Measurements from ENCODE around the gene RTP5.

Gene RTP5

DNA sequence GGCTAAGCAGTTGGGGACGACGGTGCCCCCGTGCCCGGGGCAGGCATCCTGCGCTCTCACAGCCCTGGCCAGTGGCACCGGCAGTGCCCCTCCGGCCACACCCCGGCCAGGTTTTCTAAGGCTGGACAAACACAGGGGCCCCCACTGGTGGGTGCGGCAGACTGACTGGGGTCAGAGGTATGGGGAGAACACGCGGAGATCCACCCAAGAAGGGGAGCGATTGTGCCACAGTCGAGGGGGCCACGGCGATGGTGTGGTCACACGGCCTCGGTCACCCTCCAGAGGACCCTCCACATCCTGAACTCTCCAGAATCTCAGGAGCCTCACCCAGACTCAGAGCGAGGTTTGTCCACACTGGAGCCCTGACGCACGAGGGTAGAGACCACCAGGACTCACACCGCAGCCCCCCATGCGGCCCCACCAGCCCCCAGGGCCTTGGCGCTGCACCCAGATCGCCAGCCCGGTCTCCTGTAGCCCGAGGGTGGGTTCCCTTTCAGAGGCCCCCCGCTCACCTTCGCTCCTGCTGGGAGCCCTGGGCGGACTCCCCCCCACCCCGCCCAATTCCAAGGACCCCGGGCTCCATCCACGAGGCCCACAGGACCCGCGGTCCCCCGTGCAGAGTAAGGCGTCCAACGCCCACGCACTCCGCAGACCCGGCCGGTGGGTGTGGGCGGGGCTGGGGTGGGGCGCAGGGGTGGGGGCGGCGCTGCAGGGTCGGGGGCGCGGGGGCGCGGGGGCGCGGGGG, 26.0 kb upstream of the RTP5 start:
- no peak for DNase-seq (ENCODE audit: low read depth)

DNA sequence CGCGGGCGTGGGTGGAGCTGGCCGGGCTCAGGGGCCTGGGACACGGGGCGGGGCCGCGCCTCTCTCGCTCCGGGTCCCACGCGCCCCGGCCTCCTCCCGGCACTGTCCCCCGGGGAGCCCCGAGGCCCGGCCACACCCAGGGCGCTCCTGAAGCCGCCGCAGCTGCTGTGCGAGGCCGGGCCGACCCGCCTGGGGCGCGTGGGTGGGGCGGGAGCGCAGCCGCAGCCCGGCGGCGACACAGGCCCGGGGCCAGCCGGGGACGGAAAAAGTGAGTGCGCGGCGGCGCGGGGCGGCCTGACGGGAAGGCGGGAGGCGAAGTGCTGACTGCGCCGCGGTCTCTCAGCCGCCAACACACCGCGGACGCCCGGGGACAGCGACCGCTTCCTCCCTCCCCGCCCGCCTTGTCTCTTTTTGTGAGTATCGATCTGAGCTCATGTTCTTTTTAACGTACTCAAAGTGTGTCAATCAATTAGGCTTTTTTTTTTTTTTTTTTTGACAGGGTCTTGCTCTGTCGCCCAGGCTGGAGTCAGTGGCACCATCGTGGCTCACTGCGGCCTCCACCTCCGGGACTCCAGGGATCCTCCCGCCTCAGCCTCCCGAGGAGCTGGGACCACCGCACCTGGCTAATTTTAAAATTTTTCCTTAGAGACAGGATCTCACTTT, 25.3 kb upstream of the RTP5 start:
- DNase-seq (ENCODE audit: low read depth): peak; percentile 64

DNA sequence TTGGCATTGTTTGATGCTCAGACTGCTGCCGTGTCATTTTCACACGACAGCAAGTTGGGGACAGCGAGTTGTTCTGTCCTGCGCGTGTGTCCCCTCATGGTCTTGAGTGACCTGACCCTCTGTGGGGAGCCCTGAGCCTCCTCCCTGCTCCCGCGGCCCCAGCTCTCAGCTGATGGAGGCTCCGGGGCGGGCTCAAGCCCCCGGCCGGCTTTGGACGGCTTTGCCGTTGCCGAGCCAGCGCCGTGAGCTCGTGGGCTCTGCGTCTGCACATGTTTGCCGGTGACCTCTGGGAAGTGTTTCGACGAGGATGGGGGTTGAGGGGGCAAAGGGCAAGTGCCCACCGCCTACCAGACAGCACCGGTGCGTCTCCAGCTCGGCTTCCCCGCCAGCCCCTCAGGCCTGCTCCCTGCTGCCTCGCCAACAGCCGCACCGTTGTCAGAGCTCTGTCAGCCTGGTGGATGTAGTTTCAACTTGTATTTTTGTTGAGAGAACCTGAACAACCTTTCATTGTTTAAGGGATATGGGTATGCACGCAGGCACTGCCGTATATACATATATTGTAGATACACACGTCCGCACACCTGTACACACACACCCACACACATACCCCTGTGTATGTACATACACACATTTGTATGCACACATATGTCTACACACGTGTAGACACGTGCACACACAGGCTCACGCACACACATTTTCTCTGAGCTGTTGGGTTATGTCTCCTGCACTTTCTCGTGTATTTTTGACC, 24.5 kb upstream of the RTP5 start:
- DNase-seq (ENCODE audit: low read depth): no peak

DNA sequence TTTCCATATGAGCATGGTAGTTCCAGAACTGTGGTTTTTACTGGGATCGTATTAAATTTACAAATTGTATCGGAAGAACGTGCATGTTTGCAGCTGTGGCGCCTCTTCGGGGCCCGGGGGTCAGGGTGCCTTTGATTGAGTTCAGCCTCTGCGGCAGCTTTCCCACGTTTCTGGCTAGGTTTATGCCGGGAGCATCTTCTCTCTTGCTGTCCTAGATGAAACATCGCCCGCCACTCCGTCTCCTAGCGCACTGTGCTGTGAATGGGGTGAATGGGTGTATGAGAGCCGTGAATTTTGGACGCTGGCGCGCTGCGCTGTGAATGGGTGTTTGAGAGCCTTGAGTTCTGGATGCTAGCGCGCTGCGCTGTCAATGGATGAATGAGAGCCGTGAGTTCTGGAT, 23.1 kb upstream of the RTP5 start:
- no peak for DNase-seq (ENCODE audit: low read depth)

DNA sequence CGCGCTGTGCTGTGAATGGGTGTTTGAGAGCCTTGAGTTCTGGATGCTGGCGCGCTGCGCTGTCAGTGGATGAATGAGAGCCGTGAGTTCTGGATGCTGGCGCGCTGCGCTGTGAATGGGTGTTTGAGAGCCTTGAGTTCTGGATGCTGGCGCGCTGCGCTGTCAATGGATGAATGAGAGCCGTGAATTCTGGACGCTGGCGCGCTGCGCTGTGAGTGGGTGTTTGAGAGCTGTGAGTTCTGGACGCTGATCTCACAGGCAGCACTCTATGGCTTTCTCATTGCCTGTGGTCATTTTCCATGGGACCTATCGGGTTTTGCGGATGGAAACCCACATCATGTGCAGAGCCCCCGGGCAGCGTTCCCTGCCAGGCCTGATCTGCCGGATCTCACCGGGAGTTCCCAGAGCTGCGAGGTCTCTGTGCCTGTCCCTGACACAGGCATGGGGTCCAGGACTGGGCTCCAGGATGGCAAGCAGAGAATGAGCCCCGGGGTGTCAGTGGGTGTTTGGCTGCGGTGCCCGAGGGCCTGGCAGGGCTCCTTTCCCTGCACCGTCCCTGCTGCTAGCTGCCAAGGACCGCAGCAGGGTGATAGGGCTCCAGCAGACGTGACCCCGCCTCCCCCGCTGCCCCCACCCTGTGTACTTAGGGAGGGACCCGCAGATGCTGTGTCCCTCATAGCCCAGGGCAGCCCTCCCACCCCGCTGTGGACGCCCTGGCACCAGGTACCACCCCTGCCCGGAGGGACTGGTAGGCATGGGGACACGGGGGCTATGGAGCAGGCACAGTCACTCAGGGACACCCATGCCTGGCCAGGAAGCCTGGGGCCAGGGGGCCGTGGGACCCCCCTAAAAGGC, 20.5 kb upstream of the RTP5 start:
- DNase-seq (ENCODE audit: low read depth): no peak

DNA sequence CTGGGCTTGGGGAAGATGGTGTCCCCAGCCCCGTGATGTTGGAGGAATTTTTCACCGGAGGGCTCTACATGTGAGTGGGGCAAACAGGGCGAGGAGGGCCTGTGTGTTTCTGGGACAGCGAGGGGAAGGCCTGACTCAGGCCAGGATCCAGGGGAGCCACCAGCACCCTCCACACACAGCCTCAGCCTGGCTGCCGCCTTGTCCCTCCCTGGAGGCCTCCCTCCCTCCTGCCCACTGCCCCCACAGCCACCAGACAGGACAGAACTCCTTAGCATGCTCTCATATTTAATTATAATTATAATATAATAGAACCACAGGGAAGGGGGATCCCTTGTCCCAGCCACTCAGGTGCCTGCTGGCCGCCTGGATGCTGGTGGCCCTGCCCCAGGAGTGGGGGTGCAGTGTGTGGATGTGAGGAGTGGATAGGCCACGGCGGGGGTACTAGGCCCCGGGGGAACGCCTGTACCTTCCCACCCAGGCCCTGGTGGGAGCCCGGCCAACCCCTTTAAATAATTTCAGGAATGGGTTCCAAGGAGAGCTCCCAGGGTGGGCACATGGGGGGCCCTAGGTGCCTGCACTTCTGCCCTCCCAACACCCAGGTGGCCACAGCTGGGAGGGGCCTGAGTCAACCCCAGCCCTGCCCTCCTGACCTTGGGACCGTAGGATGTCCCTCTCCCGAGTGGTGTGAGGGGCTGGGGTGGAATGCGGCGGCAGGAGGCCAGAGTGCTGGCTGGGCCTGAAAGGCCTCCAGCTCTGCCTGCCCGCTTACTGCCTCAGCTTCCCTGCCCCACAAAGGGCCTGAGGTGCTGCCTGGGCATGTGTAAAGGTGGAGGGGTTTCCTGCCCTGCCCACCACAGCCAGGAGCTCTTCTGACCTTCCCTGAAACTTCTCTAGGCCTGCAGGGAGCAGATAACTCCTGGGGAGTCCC, 19.6 kb upstream of the RTP5 start:
- DNase-seq (ENCODE audit: low read depth): no peak

DNA sequence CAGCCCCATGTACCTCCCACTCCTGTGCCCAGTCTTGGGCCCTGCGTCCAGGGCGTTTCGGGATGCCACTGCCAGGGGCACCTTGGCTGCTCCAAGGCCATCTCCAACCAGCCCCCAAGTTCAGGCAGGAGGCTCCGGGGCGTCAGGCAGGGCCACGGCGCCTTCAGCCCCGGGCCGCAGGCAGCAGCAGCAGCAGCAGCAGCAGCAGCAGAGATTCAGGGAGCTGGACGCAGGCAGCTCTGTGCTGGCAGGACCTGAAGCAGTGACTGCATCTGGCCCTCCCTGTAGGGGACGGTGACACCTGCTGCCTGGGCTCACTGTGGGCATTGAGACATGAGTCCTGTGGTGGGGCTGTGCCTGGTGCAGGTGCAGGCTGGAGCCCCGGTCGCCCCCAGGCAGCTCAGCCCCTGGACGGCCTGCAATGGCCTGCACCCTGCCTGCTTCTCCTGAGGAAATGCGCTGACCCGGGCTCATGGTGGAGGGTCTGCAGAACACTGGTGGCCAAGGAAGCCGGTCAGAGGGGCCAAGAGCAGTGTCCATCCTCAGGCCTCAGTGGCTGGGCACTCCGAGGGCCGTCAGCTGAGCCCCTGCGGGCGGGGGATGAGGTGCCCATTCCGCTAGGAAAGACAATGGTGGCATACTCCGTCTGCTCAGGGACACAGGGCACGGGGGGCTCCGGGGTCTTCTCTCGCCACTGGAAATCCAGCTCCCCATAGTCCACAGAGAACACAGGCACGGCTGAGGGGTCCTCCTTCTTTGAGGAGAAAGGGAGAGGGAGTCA, 18.8 kb upstream of the RTP5 start:
- no peak for DNase-seq (ENCODE audit: low read depth)

DNA sequence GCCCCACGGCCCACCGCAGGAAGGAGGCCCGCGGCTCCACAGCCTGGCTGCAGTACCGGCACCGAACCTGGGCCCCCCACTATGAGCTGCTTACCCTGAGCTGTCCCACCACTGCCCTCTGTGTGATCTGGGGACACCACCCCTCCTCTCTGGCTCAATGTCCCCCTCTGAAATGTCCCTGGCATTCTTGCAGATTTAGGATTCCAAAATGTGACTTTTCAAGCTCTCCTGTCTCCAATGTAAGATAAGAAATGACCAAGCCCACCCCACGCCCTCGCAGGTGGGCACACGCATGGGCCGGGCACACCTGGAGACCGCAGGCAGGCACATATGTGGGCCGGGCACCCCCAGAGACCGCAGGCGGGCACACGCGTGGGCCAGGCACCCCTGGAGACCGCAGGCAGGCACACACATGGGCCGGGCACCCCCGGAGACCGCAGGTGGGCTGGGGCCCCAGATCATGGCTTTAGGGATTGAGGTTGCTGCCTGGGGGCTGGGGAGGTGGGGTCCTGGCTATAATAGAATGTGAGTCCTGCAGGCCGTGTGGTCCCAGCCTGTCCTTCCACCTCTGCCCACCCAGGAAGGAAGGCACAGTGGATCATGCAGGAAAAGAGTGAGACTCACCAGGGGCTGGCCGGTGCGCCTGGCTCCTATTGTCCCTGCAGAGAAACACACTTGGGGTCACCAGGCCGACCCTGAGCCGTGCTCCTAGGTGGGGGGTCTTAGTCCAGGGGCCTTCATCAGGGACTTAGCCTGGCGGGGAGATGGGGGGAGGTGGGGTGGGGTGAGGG, 18.0 kb upstream of the RTP5 start:
- no peak for DNase-seq (ENCODE audit: low read depth)

DNA sequence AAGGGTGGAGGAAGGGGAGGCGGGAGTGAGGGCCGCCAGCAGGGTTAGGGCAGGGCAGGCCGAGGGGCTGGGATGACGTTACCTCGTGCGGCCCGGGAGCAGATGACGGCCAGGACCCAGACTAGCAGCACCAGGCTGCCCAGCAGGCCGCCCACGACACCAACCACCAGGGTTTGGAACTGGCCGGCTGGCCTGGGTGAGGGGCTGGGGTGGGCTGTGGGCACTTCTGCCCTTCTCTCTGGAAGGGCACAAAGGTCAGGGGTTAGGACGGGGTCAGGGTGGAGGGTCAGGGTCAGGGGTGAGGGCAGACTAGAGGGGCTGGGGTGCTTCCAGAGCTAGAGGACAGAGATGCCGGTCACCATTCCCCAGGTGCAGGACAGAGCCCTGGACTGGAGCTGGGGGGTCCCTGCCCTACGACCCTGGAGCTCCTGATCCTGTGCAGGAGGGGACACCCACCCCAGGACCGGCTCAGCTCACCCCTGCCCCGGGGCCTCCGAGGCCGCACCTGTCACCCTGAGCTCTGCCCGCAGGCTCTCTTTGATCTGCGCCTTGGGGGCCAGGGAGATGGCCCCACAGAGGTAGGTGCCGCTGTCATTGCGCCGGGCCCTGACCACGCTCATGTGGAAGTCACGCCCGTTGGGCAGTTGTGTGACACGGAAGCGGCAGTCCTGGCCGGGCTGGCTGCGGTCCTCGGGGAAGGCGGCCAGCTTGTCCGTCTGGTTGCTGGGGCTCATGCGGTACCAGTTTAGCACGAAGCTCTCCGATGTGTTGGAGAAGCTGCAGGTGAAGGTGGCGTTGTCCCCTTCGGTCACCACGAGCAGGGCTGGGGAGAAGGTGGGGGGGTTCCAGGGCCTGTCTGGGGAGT, 17.2 kb upstream of the RTP5 start:
- DNase-seq (ENCODE audit: low read depth): no peak

DNA sequence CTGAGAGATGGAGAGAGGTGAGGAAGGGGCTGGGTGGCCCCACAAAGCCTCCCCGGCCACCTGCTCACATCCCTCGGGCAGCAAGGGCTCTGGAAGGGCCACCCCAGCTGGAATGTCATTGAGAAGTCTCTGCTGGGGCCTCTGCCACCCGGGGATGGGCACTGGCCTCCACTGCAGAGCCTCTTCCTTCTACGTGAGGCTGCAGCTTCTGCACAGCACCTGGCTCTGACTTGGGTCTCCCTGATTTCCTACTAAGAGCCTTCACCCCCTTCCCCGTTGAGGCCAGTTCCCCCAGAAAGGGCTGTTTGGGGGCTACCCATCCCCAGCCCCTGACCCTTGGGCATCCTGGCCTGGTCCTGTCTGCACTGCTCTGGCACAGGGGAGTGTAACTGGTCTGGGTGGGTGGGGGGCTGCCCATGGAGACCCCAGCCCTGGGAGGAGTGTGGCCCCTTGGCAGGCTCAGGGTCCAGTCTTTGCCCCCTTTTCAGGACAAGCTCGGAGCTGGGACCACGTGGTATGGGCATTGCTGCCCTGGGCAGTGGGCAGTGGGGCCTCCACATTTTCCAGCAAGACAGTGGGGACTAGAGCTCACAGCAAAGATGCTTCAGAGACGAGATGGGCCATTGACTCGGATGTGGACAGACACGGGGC, 16.4 kb upstream of the RTP5 start:
- no peak for DNase-seq (ENCODE audit: low read depth)

DNA sequence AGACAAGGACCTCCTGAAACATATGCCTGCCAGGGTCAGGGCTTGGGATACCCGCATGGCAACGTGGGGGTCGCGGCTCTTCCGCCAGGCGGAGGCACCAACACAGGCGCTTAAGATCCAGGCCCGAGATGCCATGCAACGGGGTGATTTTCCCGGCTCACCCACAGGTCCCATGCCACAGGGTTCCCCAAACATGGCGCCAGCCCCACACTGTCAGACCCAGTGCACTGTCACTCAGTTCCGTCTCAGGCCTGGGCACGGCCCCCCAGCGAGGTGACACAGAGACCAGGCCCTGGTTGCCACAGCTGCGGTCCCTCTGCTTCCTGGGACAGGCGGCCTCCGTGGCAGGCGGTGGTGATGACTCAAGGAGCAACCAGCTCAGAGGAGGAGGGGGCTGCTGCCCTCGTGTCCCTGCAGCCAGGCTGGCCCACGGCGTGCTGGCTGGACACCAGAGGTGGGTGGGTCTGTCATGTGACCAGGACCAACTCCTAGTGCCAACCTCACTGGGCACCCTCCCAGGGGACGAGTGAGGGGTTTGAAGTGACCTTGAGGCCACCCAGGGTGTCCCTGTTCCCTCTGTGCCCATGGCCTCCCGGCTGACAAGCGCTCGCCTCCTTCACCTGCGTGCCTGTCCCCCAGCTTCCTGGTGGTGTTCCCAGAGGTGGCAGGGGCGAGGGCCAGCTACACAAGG, 15.7 kb upstream of the RTP5 start:
- DNase-seq (ENCODE audit: low read depth): no peak

DNA sequence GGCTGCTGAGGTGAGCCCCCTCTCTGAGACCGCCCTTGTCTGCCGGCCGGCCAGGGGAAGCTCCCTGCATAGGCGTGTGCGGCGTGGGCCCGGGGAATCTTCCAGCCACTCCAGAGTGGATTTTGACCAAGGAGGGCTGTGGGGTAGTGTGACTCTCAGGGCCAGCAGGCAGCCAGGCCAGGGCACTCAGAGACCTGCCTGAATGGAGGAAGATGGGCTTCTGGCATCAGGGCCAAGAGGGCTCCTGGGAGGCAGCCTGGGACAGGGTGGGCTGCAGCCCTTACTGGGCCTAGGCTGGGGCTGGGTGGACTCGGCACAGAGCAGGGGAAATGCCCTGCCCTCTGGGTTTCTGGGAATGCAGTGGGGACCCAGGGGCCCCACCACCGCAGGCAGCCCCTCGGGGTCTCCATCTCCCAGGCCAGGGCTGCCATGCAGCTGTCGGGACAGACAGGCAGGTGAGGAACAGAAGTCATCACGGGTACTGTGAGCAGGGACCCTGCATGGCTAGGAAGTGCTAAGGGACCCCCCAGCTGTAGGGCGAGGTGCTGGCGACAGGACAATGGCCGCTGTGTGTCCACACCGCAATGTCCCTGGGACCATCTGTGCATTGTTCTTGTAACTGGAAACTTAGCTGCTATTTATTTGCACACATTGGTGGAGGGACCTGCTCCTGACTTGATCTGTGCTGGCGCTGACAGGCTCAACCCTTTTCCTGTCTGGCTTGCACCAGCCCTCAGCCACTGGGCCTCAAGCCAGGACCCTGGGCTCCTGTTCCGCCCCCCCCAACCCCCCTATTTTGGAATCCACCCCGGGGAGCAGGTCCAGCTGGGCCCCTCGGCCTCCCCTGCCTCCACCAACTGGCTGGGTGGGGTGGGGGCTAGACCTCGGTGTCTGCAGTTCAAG, 14.9 kb upstream of the RTP5 start:
- DNase-seq (ENCODE audit: low read depth): no peak

DNA sequence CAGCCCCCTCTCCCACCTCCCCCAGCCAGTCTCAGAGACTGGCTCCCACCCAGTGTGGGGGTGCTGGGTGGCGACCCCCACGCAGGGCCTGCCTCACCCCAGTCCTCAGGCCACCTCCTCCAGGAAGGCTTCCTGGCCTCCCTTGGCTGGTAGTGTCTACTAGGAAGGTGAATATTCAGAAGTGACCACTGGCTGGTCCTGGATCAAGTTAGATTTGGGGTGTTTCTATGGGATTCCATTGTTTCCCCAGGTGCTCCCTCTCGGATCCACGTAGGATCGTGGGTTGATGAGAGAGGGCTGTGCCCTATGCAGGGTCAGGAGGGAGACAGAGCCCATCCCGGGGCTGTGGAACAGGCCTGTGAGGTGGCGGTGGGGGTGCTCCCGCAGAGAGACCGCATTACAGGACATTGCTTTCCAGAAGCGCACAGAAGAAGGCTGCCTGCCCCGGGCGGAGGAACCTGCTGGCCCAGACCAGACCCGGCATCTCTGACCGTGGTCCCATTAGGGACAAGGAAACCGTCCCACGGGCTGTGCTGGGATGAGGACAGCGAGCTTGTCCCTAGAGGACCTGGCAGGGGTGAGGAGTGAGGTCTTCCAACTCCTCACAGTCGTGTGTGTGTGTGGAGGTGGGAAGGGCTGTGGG, 14.2 kb upstream of the RTP5 start:
- DNase-seq (ENCODE audit: low read depth): no peak

DNA sequence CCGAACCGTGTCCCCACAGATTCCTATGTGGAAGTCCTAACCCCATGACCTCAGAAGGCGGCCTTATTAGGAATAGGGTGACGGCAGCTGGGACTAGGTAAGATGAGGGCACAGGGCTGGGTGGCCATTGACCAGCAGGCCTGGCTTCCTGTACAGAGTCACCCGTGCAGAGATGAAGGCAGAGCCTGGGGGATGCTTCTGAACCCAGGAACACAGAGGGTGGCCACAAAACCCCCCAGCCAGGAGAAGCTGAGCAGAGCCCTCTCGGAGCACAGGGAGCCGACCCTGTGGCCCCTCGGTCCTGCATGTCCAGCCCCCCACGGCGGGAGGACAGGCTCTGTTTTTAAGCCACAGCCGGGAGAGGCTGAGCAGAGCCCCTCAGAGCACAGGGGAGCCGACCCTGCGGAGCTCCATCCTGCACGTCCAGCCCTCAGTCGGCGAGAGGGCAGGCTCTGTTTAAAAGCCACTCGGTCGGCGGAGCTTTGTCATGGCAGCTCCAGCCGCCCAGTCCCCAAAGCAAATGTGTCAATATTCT, 13.6 kb upstream of the RTP5 start:
- DNase-seq (ENCODE audit: low read depth): no peak

DNA sequence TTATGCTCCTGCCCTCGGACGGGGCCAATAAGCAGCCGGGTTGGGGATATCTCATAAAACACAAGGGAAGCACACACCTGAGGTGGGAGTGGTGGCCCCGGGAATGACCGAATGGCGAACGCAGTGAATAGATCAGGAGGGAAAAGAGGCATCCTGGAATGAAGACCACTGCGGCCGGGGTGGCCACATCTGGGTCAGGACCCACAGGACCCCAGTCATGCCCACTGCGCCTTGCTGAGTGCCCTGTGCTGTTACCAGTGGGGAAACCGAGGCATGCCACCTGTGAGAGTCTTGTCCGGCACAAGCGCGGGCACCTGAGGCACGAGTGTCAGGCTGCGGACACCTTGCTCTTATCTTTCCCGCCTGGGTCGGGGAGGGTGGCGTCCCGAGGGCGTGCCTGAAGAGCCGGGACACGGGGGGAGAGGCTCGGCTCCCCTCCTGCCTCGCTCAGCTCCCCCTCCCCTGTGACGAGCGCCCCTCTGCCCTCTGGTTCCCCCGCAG, 12.4 kb upstream of the RTP5 start:
- no peak for DNase-seq (ENCODE audit: low read depth)
